ENCODE results near the gene RNPEP. TPM values are rescaled to one million over a fixed set of nuclear protein-coding genes. Genes with fewer than 3 reads are reported as not detected.
"Not testable (repeated sequence)": the region's sequence is repeated elsewhere in the genome, so short reads cannot be mapped to it uniquely, and the experiment has no call there.

RNPEP gene
- total and polyA plus RNA-seq, 2 experiments from 2014 or later = 57.9 to 74.2 TPM

- Histone ChIP-seq H3K4me2 (no peak overlapping the region), H3K9me3 (ENCODE audit: low read depth) (no peaks in the 10 kb centered on the region), H3K9me2 (replicated peaks; ENCODE audit: insufficient read depth) (no peaks in the 10 kb centered on the region), H2AFZ (no peak overlapping the region), H3K27ac (peak overlapping the region; percentile 90), H4K20me1 (ENCODE audit: insufficient read depth, poor library complexity, severe bottlenecking) (no peaks in the 10 kb centered on the region), H3K4me3 (no peak overlapping the region), H3K27me3 (no peaks in the 10 kb centered on the region), H3K36me3 (replicated peaks; ENCODE audit: insufficient read depth, low read depth) (no peaks in the 10 kb centered on the region), H3K79me2 (no peaks in the 10 kb centered on the region), H3K4me1 (ENCODE audit: insufficient read depth) (peaks cover 28% of the 10 kb centered on the region)
- 73% methylated on average over 4 of the region's 4 CpGs for WGBS (ENCODE audit: low lambda C conversion rate, missing lambda C conversion rate)
- no peak for TF ChIP-seq EZH2phosphoT487 (IDR thresholded peaks at IDR 0.05; ENCODE audit: low read depth, severe bottlenecking, unreplicated experiment)
- TF ChIP-seq, protein P1, sequence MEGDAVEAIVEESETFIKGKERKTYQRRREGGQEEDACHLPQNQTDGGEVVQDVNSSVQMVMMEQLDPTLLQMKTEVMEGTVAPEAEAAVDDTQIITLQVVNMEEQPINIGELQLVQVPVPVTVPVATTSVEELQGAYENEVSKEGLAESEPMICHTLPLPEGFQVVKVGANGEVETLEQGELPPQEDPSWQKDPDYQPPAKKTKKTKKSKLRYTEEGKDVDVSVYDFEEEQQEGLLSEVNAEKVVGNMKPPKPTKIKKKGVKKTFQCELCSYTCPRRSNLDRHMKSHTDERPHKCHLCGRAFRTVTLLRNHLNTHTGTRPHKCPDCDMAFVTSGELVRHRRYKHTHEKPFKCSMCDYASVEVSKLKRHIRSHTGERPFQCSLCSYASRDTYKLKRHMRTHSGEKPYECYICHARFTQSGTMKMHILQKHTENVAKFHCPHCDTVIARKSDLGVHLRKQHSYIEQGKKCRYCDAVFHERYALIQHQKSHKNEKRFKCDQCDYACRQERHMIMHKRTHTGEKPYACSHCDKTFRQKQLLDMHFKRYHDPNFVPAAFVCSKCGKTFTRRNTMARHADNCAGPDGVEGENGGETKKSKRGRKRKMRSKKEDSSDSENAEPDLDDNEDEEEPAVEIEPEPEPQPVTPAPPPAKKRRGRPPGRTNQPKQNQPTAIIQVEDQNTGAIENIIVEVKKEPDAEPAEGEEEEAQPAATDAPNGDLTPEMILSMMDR (IDR thresholded peaks at IDR 0.05; ENCODE audit: poor library complexity) = no peak
- no peak for TF ChIP-seq EZH2 (IDR thresholded peaks at IDR 0.05; ENCODE audit: borderline replicate concordance)
- DNase-seq (ENCODE audit: low spot score) = no peak
Measured at GRCh38 chr1:202047977-202048376, 65.5 kb downstream of the RNPEP start.

- Histone ChIP-seq H2AFZ (no peak overlapping the region), H3K4me3 (no peak overlapping the region), H3K79me2 (no peaks in the 10 kb centered on the region), H3K4me1 (ENCODE audit: insufficient read depth) (peaks cover 25% of the 10 kb centered on the region), H3K4me2 (no peak overlapping the region), H3K9me3 (ENCODE audit: low read depth) (no peaks in the 10 kb centered on the region), H3K9me2 (replicated peaks; ENCODE audit: insufficient read depth) (no peaks in the 10 kb centered on the region), H3K27ac (peak overlapping the region; percentile 90), H3K36me3 (replicated peaks; ENCODE audit: insufficient read depth, low read depth) (no peaks in the 10 kb centered on the region), H3K27me3 (no peaks in the 10 kb centered on the region), H4K20me1 (ENCODE audit: insufficient read depth, poor library complexity, severe bottlenecking) (no peaks in the 10 kb centered on the region)
- no peak for TF ChIP-seq EZH2 (IDR thresholded peaks at IDR 0.05; ENCODE audit: borderline replicate concordance)
- TF ChIP-seq EZH2phosphoT487 (IDR thresholded peaks at IDR 0.05; ENCODE audit: low read depth, severe bottlenecking, unreplicated experiment) = no peak
- TF ChIP-seq, protein P1 (IDR thresholded peaks at IDR 0.05; ENCODE audit: poor library complexity) = no peak
- no peak for DNase-seq (ENCODE audit: low spot score)
- WGBS (ENCODE audit: low lambda C conversion rate, missing lambda C conversion rate) = 78% methylated on average over 5 of the region's 5 CpGs
Measured at GRCh38 chr1:202049129-202049528, 66.7 kb downstream of the RNPEP start.

DNA sequence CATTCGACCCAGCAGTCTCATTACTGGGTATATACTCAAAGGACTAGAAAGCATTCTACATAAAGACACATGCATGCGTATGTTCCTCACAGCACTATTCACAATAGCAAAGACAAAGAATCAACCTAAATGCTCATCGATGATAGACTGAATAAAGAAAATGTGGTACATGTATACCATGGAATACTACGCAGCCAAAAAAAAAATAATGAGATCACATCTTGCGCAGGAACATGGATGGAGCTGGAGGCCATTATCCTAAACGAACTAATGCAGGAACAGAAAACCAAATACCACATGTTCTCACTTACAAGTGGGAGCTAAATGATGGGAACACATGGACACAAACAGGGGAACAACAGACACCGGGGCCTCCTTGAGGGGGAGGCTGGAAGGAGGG is 71.6 kb downstream of the RNPEP start:
- Histone ChIP-seq H3K4me2 (no peak overlapping the region), H3K27ac (no peak overlapping the region), H3K27me3 (no peaks in the 10 kb centered on the region), H3K4me1 (ENCODE audit: insufficient read depth) (peaks cover 15% of the 10 kb centered on the region), H3K79me2 (no peaks in the 10 kb centered on the region), H2AFZ (no peak overlapping the region), H3K36me3 (replicated peaks; ENCODE audit: insufficient read depth, low read depth) (no peaks in the 10 kb centered on the region), H3K9me3 (ENCODE audit: low read depth) (no peaks in the 10 kb centered on the region), H3K9me2 (replicated peaks; ENCODE audit: insufficient read depth) (no peaks in the 10 kb centered on the region), H4K20me1 (ENCODE audit: insufficient read depth, poor library complexity, severe bottlenecking) (no peaks in the 10 kb centered on the region), H3K4me3 (no peak overlapping the region)
- no peak for DNase-seq (ENCODE audit: low spot score)
- WGBS (ENCODE audit: low lambda C conversion rate, missing lambda C conversion rate) = 94% methylated on average over 7 of the region's 7 CpGs
- TF ChIP-seq EZH2phosphoT487 (IDR thresholded peaks at IDR 0.05; ENCODE audit: low read depth, severe bottlenecking, unreplicated experiment) (no peak), EZH2 (IDR thresholded peaks at IDR 0.05; ENCODE audit: borderline replicate concordance) (no peak)
- TF ChIP-seq, protein P1 (IDR thresholded peaks at IDR 0.05; ENCODE audit: poor library complexity) = no peak

DNA sequence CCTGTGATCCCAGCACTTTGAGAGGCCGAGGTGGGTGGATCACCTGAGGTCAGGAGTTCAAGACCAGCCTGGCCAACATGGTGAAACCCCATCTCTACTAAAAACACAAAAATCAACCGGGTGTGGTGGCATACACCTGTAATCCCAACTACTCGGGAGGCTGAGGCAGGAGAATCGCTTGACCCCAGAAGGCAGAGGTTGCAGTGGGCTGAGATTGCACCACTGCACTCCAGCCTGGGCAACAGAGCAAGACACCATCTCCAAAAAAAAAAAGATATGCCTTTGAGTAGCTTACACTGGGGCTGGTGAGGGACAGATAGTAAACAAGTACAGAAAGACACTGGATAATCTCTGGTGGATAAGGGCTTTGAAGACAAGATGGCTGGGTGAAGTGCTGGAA is 72.2 kb downstream of the RNPEP start:
- not testable (repeated sequence) for H3K4me2 ChIP-seq, H3K4me3 ChIP-seq

More for the DNA sequence above, 72.2 kb downstream of the RNPEP start:
- H3K9me3 ChIP-seq (ENCODE audit: low read depth); H3K27me3 ChIP-seq; H3K36me3 ChIP-seq (replicated peaks; ENCODE audit: insufficient read depth, low read depth); H3K79me2 ChIP-seq; H3K9me2 ChIP-seq (replicated peaks; ENCODE audit: insufficient read depth); H3K27ac ChIP-seq; H4K20me1 ChIP-seq (ENCODE audit: insufficient read depth, poor library complexity, severe bottlenecking); H2AFZ ChIP-seq; DNase-seq (ENCODE audit: low spot score): not testable (repeated sequence)
- 95% methylated on average over 4 of the region's 4 CpGs for WGBS (ENCODE audit: low lambda C conversion rate, missing lambda C conversion rate)
- peaks cover 15% of the 10 kb centered on the region for H3K4me1 ChIP-seq (ENCODE audit: insufficient read depth)

Small RNAs within 50 kb of the gene (microRNA-seq; reads per million reads assigned to microRNA genes)
- gene MIR6740 = not detected

Small RNAs within 50 kb of the gene (small RNA-seq; reads per million reads assigned to genes)
- gene AL691482.1 = not detected
- gene AL691482.2 = not detected
- gene MIR6740 = not detected
- gene RF00156 = not detected

Other genes starting within 250 kb of the RNPEP start
- 25.8 and 29.4 TPM in 2 replicates for gene IPO9, start 153.5 kb upstream of the RNPEP start, total RNA-seq
- 41.2 and 45.2 TPM in 2 replicates for gene IPO9, start 153.5 kb upstream of the RNPEP start, polyA plus RNA-seq
- 9.6 and 10.2 TPM in 2 replicates for gene SHISA4, start 93.8 kb upstream of the RNPEP start, total RNA-seq
- 24.0 and 31.2 TPM in 2 replicates for gene SHISA4, start 93.8 kb upstream of the RNPEP start, polyA plus RNA-seq
- gene LMOD1, start 36.1 kb upstream of the RNPEP start, total RNA-seq = 8.6 and 8.7 TPM in 2 replicates
- 6.4 and 9.0 TPM in 2 replicates for gene LMOD1, start 36.1 kb upstream of the RNPEP start, polyA plus RNA-seq
- gene TIMM17A, start 27.1 kb upstream of the RNPEP start, total RNA-seq = 54.5 and 65.0 TPM in 2 replicates
- 88.3 and 90.1 TPM in 2 replicates for gene TIMM17A, start 27.1 kb upstream of the RNPEP start, polyA plus RNA-seq
- 336 and 367 TPM in 2 replicates for gene ELF3, start 27.9 kb downstream of the RNPEP start, total RNA-seq
- 333 and 361 TPM in 2 replicates for gene ELF3, start 27.9 kb downstream of the RNPEP start, polyA plus RNA-seq
- under 0.01 TPM in 1 of 2 replicates, not detected in the other for gene GPR37L1, start 140.3 kb downstream of the RNPEP start, total RNA-seq
- gene GPR37L1, start 140.3 kb downstream of the RNPEP start, polyA plus RNA-seq = 0.39 and 0.47 TPM in 2 replicates
- gene ARL8A, start 162.1 kb downstream of the RNPEP start, total RNA-seq = 28.9 and 32.7 TPM in 2 replicates
- gene ARL8A, start 162.1 kb downstream of the RNPEP start, polyA plus RNA-seq = 56.0 and 65.9 TPM in 2 replicates
- not detected in 2 replicates for gene PTPN7, start 178.0 kb downstream of the RNPEP start, total RNA-seq
- 0.35 and 0.41 TPM in 2 replicates for gene PTPN7, start 178.0 kb downstream of the RNPEP start, polyA plus RNA-seq
- 0.32 and 0.80 TPM in 2 replicates for gene LGR6, start 211.2 kb downstream of the RNPEP start, total RNA-seq
- 1.1 and 1.5 TPM in 2 replicates for gene LGR6, start 211.2 kb downstream of the RNPEP start, polyA plus RNA-seq

Measured in hepatocyte (in vitro differentiated cells).